GM19467 (cell line): ENCODE results near the gene TFB1M.
"Not testable (repeated sequence)": the region's sequence is repeated elsewhere in the genome, so short reads cannot be mapped to it uniquely, and the experiment has no call there.

Source experiments
- ATAC-seq: cut with Tn5 transposase; IDR thresholded peaks from one replicate; pipeline ENCODE4 v1.9.1; 2021; ENCODE audit warnings: mild to moderate bottlenecking, moderate library complexity; ENCODE audit not compliant: unreplicated experiment

TFB1M gene

GRCh38 chr6:155306958-155307357 is 7.3 kb downstream of the TFB1M start:
- ATAC-seq, result no peak

- ATAC-seq, result no peak
These were observed 10.9 kb downstream of the TFB1M start for GRCh38 chr6:155303361-155303870.

DNA sequence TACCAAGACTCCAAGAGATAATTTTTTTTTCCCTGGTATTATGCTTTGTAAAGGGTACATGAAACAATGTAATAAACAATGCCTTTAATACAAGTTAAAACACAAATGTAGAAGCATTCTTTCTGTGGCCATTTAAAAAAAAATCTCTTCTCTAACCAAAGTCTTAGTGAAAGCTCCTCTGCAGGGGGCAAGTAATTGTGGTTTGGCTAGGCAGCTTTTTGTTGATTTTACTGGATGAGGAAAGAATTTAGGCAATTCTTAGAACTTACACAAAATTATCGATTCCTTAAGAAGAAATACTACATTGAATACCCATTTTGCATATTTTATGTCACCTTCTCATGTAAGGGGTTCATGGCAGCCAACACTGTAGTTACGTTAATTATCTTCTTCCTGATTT is 12.4 kb downstream of the TFB1M start:
- no peak for ATAC-seq

- ATAC-seq, result no peak
These were observed 16.6 kb downstream of the TFB1M start for GRCh38 chr6:155297669-155298068.

DNA sequence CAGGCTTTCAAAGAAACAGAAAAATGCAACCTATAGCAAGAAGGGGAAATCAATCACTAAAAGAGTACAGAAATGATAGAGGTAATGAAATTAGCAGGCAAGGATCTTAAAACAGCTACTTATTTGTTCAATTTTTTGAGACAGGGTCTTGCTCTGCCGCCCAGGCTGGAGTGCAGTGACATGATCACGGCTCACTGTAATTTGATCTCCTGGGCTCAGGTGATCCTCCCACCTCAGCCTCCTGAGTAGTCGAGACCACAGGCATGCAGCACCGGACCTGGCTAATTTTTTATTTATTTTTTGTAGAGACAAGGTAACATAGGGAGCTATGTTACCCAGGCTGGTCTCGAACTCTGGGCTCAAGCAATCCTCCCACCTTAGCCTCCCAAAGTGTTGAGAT is 21.6 kb downstream of the TFB1M start:
- no peak for ATAC-seq

GRCh38 chr6:155291291-155291690 is 23.0 kb downstream of the TFB1M start:
- no peak for ATAC-seq

DNA sequence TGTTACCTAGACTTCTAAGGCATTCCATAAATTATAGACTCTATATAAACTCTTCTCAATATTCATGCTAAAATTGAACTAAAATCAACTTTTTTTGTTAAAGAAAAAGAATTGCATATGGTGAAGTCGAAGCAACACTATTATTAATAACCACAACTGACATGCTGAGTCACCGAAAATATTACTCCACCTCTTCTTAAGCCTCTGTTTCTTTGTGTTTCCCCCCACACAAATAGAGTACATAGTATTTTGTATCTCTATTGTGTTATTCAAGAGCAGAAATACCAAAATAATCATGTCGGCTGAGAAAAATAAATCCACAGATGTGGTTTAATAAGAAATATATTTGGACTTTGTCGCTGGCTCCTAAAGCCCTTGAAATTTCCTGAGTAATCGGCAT is 23.8 kb downstream of the TFB1M start:
- ATAC-seq, result no peak

DNA sequence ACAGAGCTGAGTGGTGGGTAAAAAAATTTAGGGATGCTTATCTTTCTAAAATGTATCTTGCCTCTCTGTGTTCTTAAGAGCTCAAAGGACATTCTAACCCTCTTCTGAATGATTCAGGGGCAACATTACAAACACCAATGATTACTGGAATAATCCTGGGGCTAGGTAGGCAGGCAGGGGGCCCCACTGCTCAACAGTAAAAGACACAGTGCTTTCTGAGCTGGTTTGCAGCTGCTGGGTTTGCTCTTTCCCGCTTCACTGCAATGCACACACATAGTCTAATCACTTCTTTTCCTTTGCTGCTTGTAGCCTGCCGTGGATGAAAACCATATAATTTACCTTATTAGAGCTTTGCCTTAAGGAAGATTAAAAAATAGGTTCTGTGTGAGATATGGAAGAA is 26.5 kb downstream of the TFB1M start:
- ATAC-seq, result no peak

GRCh38 chr6:155284775-155285174 is 29.5 kb downstream of the TFB1M start:
- no peak for ATAC-seq

DNA sequence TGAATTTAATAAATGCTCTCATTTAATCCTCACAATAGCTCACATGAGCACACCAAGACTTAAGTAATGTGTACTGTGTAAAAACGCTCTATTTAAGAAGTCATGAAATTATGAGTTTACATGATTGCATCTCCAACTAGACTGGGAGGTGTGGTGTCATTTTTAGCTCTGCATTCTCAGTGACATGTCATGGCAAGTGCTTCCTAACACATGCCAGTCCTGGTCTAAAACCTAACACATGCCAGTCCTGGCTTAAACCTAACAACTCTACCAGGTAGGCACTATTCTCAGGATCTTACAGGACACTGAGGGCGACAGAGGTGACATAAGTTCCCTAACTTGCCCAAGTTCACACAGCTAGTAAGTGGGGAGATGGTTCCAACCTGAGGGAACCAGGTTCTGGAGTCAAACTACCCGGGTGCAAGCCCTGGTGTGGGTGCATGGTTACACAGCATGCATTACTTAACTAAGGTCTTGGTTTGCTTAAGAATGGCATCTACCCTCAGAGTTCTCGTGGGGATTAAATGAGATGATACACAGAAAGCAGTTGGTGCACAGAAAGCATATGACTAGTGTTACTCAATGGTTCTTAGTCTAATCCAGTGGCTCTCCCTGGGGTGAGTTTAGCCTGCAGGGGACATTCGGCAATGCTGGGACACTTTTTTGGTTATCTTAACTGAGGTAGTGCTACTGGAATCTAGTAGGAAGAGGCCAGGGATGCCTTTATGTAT is 35.8 kb downstream of the TFB1M start:
- ATAC-seq, result no peak

DNA sequence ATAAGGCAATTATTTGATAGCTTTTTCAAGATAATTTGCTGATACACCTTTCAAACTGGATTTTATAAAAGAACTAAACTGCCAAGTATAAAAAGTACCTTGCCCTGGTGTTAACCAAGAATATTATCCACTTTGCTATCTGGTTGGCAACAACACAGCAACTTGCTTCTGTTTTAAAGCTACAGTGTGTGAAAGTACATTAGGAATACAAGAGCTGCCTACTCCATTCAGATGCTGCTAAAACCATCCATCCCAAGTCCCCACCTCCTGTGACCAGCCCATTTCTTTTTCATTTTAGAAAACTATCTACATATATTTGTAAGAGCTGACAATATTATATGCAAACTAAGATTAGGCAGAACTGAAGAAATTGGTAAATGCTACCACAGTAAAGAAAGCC is 37.6 kb downstream of the TFB1M start:
- no peak for ATAC-seq

DNA sequence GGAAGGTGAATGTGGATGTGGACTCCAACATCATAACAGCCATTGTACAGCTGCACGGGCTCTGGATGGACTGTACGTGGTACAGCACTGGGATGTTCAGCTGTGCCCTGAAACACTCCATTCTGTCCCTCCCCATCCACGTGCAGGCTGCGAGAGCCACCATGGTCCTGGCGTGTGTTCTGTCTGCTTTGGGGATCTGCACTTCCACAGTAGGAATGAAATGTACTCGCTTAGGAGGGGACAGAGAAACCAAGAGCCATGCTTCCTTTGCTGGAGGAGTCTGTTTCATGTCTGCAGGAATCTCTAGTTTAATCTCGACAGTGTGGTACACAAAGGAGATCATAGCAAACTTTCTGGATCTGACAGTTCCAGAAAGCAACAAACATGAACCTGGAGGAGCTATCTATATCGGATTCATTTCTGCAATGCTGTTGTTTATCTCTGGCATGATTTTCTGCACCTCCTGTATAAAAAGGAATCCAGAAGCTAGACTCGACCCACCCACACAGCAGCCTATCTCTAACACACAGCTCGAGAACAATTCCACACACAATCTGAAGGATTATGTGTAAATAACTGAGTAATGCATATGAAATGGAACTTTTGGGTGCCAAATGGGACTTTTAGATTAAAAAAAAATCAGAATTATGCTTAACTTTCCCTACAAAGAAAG is 38.3 kb downstream of the TFB1M start:
- no peak for ATAC-seq

- ATAC-seq, result no peak
These were observed 39.8 kb downstream of the TFB1M start for GRCh38 chr6:155274533-155274932.

- no peak for ATAC-seq
These were observed 40.2 kb downstream of the TFB1M start for GRCh38 chr6:155274106-155274505.

- ATAC-seq, result no peak
These were observed 40.9 kb downstream of the TFB1M start for GRCh38 chr6:155273431-155273830.

GRCh38 chr6:155272353-155273232 is 41.7 kb downstream of the TFB1M start:
- ATAC-seq, result no peak

- no peak for ATAC-seq
These were observed 43.1 kb downstream of the TFB1M start for GRCh38 chr6:155271145-155271544.

- ATAC-seq, result no peak
These were observed 43.7 kb downstream of the TFB1M start for GRCh38 chr6:155270561-155271091.

DNA sequence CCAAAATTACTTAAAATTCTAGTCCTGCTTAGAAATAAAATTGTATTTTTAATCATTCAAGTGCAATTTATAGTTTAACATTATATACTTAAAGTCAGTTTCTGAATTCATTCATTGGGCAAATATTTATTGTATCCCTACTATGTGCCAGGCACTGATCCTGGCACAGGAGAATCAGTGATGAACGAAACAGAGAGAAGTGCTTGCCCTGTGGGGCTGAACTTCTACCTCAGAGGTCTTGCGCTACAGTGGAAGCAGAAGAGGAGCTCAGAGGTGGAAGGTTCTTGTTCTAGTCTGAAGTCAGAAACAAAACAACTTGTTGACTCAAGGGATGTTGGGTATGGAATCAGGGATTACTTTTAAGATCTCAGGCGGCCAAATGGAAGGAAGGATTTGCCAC is 44.5 kb downstream of the TFB1M start:
- no peak for ATAC-seq

GRCh38 chr6:155268088-155268867 is 46.0 kb downstream of the TFB1M start:
- not testable (repeated sequence) for ATAC-seq
